NOMO-1 treated with DMSO at 0.1 percent for 48 hours (cell line): ENCODE results near the gene RCOR1.

Experiments used
- DNase-seq: peaks from one replicate; lab custom pipeline; 2025; ENCODE audit not compliant: unreplicated experiment; lab: John Stamatoyannopoulos, UW

RCOR1 gene

GRCh38 chr14:102668291-102668873 lies 75.9 kb downstream of the RCOR1 start:
- no peak for DNase-seq

DNA sequence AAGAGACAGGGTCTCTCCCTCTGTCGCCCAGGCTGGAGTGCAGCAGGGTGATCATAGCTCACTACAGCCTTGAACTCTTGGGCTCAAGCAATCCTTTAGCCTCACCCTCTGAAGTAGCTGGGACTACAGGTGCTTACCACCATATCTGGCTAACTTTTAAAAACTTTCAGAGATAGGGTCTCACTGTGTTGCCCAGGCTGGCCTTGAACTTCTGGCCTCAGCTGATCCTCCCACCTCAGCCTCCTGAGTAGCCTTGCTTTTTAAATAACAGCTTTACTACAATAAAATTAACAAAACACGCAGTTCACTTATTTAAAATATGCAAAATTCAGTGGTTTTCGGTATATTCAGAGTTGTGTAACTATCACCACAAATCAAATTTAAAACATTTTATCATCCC lies 79.0 kb downstream of the RCOR1 start:
- DNase-seq = no peak

DNA sequence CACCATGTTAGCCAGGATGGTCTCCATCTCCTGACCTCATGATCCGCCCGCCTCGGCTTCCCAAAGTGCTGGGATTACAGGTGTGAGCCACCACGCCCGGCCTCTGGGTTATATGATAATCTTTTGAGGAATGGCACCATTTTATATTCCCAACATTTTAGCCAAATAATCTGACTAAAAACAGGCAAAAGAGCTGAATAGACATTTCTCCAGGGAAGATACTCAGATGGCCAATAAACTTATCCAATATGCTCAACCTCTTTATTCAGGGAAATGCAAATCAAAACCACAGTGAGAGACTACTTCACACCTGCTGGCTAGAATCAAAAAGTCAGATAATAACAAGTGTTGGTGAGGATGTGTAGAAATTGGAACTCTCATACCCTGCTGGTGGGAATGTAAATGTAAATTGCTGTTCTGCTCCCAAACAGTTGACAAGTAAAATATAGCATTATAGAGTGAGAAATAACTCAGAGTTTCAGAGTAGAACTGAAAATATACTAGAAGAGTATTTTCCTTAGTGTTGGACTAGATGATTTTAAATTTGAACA lies 80.0 kb downstream of the RCOR1 start:
- DNase-seq = no peak

DNA sequence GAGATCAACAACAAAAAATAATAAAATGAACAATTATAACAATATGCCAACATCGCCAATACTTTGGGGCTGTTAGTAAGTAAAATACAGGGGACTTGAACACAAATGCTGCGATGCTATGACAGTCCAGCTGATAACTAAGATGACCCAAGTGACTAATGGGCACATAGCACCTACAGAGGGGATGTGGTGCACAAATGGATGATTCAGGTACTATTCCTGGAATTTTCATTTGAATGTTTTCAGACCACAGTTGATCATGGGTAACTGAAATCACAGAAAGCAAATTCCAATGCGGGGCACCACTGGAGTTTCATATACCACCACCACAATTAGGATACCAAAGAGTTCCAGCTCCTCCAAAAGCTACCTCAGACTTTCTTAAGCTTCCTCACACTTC lies 82.9 kb downstream of the RCOR1 start:
- DNase-seq = no peak

- DNase-seq = no peak
Measured at GRCh38 chr14:102678394-102678793, 85.9 kb downstream of the RCOR1 start.

GRCh38 chr14:102683399-102684297 lies 91.2 kb downstream of the RCOR1 start:
- DNase-seq = no peak

GRCh38 chr14:102684298-102684663 lies 91.8 kb downstream of the RCOR1 start:
- no peak for DNase-seq

GRCh38 chr14:102686196-102686801 lies 93.8 kb downstream of the RCOR1 start:
- DNase-seq = no peak

DNA sequence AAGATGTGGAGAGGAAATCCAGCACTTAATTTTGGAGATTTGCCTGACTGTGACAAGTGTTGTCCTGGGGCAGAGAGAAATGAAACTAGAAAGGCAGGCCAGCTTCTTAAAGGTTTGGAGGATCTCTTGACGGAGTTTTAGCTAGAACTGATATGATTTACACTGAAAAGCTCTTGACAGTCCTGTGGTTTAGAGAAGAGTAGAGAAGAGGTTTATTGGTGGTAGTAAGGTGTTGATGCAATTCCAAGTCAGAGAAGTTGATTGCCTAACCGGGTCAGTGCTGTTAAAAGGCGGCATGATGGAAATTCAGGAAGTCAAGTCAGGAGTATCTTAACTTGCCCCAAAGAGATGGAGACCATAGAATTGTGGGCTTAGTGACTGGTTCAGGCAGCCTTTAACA lies 95.8 kb downstream of the RCOR1 start:
- DNase-seq = peak; percentile 96

DNA sequence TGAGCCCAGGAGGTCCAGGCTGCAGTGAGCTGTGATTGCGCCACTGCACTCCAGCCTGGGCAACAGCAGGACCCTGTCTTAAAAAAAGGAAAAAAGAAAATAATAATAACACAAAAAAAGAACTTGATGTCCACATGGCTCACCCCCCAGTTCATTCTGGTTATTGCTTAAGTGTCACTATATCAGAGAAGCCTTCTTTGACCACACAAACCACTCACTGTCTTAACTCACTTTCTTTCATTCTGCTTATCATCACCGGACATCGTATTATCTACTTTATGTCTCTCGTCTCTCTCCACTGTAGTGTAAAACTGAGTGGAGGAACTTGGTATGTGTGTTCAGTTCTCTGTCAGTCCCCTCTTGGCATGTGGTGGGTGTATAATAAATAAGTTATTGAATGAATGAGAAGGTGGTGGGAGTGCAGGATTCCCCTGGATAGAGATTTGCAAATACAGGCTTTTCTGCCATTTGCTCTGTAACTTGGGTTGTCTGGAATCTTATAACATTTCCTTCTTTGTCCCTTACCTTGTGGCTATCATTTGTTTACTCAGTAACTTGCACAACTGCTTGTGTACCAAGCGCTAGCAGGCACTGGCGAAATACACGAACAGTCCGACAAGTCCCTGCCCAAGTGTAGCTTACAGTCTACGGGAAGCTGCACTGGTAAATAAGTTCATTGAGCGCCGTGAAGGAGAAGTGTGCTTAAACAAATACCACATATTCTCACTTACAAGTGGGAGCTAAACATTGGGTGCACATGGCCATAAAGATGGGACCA lies 98.2 kb downstream of the RCOR1 start:
- peak; percentile 23 for DNase-seq

GRCh38 chr14:102691763-102692162 lies 99.3 kb downstream of the RCOR1 start:
- no peak for DNase-seq

DNA sequence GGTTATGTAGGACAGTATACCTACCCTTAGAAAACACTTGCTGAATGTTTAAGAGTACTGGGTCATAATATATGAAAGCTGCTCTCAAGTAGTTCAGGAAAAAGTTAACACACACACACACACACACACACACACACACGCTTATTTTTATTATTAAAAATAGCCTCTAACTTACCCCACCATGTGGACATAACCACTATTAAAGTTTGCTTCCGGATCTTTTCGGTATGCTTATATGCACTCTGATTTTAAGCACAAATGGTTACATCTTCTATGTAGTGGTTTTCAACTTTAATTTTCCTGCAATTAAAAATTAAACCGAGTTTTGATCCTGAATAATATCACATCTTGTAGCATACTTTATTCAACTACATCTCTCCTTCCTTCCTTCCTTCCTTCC lies 99.9 kb downstream of the RCOR1 start:
- no peak for DNase-seq

- no peak for DNase-seq
Measured at GRCh38 chr14:102693006-102693755, 100.7 kb downstream of the RCOR1 start.

DNA sequence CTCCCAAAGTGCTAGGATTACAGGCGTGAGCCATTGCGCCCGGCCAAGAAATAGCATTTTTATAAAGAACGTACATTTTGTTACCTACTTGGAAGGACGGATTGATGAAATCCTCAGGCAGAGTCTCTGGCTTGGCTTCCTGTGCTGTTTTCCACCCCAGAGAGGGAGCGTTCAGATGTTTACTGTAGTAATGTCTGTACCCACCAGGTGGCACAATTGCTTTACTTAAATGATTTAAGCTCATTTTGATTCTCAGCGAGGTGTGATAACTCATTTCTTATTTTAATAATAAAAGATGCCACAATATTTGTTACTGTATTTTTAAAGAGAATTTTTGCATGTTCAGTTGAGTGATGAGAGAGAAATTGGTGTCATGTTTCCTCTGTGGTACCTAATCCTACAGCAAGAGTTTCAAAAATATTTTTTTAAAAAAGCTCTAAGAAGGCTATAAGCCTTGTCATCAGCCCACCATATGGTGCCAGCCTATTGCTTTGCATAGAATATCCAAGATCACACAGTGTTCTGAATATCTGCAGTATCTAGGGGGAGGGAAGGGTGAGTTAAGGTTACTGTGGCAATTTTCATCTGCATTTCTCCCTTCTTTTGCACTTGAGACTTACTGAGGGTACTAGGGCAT lies 102.2 kb downstream of the RCOR1 start:
- peak; percentile 51 for DNase-seq

DNA sequence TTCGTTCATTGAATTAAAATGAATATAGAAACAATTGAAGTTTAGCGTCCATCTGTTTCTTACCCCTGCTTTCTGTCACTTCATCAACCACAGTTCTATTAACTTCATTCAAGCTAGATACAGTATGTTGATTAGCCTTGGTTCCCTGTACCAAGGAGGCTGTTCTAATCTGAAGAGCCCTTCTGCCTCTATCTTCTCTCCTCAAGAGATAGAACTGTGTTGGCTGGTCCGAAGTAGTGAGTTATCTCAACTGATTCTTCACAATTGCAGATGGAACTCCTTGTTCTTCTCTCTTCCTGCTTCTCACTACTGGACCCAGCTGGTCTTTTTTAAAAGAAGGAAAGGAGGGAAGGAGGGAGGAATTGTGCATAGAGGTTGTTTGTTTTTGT lies 102.7 kb downstream of the RCOR1 start:
- DNase-seq = no peak

- DNase-seq = no peak
Measured at GRCh38 chr14:102696332-102696731, 103.9 kb downstream of the RCOR1 start.

DNA sequence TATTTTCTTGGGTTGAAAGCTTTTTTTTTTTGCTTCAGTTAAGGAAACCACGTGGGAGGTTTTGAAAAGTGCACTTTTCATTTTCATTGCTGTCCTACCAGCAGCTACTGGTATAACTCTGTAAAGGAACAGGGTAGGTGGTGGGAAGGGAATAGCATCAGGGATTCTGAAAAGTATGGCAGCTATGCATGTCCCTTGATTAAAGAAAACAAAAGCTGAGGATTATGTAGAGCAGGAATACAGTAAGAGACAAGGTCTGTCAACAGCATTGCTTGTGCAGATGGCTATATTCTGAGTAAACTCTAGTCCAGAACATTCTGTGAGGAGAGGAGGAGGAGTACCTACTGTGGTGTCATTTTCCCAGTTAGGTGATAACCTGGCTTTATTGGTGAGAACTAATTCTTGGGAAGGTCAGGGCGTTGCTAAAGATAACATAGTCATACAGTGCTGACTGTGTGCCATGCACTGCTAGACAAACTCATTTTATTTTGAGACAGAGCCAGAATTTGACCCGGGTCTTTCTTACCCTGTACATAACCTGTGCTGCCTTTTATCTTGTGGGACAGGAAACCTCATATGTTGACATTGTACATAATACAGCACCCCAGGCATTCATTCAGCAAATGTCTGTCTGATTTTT lies 104.5 kb downstream of the RCOR1 start:
- no peak for DNase-seq

DNA sequence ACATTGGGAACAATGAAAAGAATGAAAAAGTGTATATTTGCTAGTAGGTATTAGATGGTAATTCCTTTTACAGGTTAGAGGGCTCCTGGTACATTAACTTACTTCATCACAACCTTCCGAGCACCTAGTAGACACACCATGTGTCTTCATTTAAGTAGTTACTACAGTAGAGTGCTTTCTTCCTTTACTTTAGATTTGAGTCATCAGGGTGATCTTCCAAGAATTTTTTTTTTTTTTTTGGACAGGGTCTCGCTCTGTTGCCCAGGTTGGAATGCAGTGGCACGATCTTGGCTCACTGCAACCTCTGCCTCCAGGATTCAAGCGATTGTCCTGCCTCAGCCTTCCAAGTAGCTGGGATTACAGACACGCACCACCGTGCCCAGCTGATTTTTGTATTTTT lies 105.1 kb downstream of the RCOR1 start:
- no peak for DNase-seq

DNA sequence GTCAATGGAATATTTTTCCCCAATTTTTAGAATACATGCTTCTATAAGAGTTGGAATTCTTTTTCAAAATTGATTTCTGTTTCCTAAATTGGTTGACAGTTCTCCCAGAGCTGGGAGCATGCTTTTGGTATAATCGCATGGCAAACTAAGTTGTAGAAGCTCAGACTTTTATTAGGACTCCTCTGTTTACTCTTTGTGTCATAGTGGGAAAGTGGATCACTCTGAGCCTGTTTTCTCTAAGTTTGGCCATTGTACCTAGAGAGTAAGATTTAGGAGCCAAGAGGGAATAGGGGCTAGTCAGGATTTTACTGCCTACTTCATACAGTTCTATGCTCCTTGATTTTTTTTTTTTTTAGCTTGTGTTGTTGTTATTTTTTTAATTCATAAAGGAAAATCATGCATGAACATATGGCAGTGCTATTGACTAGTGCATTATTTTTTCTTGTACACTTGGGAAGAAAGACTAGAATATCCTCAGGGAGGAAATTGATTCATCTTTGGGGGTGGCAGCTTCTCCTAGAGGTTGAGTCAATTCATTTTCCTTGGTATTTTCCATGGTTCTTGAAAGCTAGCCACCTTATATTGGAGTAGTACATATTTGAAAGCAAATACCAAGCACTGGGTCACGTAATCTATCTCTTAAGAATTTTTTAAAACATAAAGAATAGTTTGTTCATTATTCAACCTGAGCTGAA lies 107.1 kb downstream of the RCOR1 start:
- no peak for DNase-seq
